Measurements from ENCODE around the gene SMC6. TPM values are rescaled to one million over a fixed set of nuclear protein-coding genes. Genes with fewer than 3 reads are reported as not detected.

The SMC6 gene, protein sequence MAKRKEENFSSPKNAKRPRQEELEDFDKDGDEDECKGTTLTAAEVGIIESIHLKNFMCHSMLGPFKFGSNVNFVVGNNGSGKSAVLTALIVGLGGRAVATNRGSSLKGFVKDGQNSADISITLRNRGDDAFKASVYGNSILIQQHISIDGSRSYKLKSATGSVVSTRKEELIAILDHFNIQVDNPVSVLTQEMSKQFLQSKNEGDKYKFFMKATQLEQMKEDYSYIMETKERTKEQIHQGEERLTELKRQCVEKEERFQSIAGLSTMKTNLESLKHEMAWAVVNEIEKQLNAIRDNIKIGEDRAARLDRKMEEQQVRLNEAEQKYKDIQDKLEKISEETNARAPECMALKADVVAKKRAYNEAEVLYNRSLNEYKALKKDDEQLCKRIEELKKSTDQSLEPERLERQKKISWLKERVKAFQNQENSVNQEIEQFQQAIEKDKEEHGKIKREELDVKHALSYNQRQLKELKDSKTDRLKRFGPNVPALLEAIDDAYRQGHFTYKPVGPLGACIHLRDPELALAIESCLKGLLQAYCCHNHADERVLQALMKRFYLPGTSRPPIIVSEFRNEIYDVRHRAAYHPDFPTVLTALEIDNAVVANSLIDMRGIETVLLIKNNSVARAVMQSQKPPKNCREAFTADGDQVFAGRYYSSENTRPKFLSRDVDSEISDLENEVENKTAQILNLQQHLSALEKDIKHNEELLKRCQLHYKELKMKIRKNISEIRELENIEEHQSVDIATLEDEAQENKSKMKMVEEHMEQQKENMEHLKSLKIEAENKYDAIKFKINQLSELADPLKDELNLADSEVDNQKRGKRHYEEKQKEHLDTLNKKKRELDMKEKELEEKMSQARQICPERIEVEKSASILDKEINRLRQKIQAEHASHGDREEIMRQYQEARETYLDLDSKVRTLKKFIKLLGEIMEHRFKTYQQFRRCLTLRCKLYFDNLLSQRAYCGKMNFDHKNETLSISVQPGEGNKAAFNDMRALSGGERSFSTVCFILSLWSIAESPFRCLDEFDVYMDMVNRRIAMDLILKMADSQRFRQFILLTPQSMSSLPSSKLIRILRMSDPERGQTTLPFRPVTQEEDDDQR
- 23.6 to 31.6 TPM (median 30.5 TPM) in 5 replicates for total RNA-seq (2022; extraction: Qiagen RNA extraction)

DNA sequence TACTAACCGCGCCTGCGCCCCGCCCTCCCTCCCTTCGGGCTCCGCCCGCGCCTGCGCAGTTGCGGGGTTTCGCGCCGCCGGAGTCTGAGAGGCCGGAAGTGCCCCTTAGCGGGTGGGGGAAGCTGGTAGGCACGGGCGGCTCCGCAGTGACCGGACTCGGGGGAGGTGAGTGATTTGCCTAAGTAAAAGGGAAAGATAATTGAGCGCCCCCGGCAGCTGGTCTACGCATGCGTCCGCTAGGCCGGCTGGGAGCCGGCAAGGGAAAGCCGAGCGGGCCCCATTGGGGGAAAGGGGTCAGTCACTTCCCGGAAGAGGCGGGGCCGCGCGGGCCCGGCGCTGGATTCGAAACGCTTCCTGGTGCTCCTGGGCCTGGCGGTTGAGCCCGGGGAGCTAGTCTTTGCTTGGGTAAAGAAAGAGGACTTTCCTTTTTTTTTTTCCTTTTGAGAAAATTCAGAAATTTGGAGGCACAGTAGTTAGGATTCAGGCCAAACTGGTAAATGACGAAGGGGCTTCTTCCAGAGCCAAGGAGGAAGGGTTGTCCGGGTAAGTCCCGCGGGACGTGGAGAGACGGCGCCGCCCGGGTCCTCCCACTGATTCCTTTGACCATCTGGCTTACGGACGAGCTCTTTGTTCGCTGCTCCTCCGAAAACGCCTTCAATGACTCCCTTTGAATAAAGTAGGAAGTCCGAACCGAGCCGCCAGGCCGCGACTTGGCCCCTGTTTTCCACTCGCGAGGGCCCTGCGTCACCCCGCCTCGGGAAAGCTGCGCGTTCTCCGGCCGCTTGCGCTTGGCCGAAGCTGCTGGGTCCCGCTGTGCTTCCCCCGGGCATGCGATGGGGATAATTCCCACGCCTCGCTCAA, at the start of gene SMC6, which contains the start of gene GEN1:
Gene SMC6 (minus strand): TSS at position 8 of the 861 bp plus-strand sequence. CDS start 7,864 bp downstream, outside the sequence.
Gene GEN1 (plus strand): TSS at position 336 of the 861 bp plus-strand sequence. CDS start 5,806 bp downstream, outside the sequence.

Other genes with a start within 250 kb of the SMC6 start
- not detected in 5 replicates for gene RAD51AP2, start 235.4 kb downstream of the SMC6 start, total RNA-seq (2022; extraction: Qiagen RNA extraction)
- gene VSNL1, start 213.1 kb downstream of the SMC6 start, total RNA-seq (2022; extraction: Qiagen RNA extraction) = not detected in 5 replicates
- gene GEN1, start 328 bp upstream of the SMC6 start, total RNA-seq (2022; extraction: Qiagen RNA extraction) = 9.8 to 13.9 TPM (median 12.4 TPM) in 5 replicates
- gene MSGN1, start 62.6 kb upstream of the SMC6 start, total RNA-seq (2022; extraction: Qiagen RNA extraction) = not detected in 5 replicates
- 0.86 to 1.4 TPM (median 1.1 TPM) in 5 replicates for gene KCNS3, start 124.9 kb upstream of the SMC6 start, total RNA-seq (2022; extraction: Qiagen RNA extraction)

All from A549 treated with Mapracorat at 1 μM for 4 hours (cell line).